ENCODE data around the gene SVOPL.

SVOPL gene

DNA sequence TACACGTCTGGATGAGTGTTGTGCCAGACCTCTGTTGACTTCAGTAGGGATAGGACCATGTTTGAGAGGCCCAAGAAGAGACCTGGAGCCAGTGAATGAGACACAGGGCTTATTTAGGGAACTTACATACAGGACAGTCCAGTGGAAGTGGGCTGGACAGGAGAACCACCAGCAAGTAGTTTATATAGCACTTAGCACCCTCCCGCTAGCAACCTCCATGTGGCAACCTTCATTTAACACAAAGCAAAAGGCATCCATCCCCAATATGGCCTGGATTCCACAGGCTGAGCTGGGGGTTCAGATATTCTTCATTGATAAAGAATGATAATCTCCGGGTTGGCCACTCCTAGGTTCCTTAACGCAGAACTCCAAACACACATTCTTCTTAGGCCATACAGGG is 147.4 kb downstream of the SVOPL start:
- no peak for DNase-seq

DNA sequence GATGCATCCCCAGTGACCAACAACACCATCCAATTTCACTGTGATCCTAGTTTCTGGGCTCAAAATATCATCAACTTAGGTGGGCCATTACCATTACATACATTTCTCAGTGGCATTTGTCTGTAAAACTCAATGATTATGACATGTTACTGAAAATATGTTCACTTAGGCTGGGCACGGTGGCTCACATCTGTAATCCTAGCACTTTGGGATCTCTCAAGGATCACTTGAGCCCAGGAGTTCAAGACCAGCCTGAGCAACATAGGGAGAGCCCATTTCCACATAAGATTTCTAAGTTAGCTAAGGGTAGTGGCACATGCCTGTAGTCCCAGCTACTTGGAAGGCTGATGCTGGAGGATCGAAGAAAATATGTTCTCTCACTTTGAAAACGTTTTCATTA is 150.1 kb downstream of the SVOPL start:
- DNase-seq = no peak

DNA sequence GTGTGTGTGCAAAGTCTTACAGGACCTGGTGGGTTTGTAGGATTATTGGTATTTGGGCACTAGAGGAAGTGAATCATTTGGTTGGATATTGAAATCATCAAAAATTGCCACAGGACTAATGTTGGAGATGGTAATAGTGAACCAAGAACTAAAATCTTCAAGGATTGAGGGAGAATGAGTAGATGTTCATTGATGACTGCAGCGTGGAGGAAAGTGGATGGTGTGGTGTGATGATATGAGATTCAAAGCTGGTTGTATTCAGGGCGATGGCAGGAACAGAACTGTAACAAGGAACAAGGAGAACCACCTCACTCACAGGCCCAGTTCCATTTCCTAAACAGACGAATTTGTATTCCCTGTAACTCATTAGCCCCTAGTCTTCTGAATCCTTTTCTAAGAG is 150.8 kb downstream of the SVOPL start:
- no peak for DNase-seq

DNA sequence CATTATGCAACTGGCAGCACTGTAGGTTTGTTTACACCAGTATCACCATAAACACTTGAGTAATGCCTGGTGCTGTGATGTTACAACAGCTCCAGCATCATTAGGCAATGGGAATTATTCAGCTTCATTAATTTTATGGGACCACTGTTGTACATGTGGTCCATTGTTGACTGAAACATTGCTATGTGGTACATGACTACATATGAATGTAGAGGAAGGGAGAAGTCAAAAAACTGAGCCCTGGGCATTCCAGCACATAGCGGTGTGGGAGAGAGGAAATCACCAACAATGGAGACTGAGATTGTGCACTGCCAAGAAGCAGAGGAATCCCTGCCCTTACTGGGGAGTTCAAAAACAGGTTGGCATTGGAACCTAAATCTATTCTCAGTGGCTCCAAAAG is 152.1 kb downstream of the SVOPL start:
- DNase-seq = no peak

DNA sequence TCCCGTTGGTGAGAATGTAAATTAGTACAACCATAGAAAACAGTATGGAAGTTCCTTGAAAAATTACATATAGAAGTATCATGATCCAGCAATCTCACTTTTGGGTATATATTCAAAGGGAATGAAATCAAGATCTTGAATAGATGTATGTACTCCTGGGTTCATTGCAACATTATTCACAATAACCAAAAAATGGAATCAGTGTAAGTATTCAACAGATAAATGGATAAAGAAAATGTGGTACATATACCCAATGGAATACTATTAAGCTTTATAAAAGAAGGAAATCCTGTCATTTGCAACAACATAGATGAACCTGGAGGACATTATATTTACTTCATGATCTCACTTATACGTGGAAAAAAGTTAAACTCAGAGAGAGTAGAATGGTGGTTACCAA is 154.3 kb downstream of the SVOPL start:
- DNase-seq = no peak

DNA sequence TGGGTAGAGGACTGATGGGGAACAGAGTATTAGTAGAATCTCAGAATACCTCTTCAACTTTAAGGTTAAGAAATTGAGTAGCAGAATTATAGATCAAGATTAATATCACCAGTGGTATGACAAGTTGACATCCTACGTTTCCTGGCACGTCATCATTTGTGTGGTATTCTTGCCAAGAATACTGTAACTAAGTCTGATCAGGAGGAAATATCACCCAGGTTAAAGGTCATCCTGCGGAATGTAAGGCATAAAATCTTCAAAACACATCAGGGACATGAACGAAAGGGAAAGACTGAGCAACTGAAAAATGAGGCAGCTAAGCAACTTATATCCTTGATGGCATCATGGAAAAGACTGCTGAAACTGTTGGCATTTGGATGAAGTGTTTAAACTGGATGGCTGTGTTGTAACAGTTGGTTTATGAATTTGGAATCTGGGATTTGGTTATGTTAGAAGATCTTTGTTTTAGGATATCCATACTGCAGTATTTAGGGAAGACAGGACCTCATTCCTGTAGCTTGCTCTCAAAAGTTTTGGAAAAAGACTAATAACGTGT is 155.0 kb downstream of the SVOPL start:
- no peak for DNase-seq

DNA sequence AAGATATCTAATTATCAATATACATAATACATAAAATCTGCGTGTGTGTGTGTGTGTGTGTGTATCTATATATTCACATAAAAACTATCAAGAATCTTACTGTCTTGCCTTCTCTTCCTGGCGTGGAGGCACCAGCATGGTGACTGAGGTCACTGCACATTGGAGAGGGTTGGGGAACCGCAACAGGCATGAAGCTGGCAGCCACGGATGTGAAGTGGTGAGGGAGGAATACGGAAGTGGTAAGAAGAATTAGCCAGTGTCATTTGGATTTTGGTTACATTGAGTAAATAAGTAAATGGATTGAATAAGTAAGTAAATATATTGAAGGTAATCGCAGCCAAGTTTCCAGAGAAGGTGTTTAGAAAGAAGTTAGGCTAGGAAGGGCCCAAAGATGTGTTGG is 156.0 kb downstream of the SVOPL start:
- DNase-seq = no peak

All from NCI-H1417 treated with DMSO at 0.1 percent for 48 hours (cell line).